HG02973 (cell line): ENCODE results near the gene PGBD1.
A peak's percentile ranks its signal among the peaks of the same experiment; 100 is the strongest.

Experiments used
- ATAC-seq: cut with Tn5 transposase; IDR thresholded peaks from one replicate; pipeline ENCODE4 v1.9.1; 2021; ENCODE audit warnings: moderate library complexity; ENCODE audit not compliant: unreplicated experiment

The PGBD1 gene

DNA sequence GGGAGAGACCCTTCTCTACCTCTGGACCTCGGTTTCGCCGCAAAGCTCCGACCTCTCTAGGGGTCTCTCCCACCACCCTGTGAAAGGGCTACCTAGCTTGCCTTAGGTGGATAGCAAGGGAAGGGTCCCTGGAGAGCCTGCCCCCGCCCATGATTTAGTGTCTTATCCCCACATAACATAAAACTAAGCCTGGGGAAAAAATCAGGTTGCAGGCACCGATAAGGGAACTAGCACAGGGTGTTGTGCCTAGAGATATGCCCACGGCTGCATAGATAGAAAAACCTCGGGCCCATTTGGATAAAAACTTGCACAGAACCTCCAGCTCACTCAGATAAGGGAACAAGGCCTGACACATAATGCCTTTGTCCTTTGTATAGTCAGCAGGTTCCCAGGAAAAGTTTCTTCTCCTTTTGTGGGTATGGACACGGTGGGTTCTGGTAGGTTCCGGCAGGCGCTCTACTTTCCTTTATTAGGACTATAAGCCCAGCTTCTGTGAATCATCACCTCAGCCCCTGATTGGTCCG is 53.7 kb downstream of the PGBD1 start:
- ATAC-seq = no peak

DNA sequence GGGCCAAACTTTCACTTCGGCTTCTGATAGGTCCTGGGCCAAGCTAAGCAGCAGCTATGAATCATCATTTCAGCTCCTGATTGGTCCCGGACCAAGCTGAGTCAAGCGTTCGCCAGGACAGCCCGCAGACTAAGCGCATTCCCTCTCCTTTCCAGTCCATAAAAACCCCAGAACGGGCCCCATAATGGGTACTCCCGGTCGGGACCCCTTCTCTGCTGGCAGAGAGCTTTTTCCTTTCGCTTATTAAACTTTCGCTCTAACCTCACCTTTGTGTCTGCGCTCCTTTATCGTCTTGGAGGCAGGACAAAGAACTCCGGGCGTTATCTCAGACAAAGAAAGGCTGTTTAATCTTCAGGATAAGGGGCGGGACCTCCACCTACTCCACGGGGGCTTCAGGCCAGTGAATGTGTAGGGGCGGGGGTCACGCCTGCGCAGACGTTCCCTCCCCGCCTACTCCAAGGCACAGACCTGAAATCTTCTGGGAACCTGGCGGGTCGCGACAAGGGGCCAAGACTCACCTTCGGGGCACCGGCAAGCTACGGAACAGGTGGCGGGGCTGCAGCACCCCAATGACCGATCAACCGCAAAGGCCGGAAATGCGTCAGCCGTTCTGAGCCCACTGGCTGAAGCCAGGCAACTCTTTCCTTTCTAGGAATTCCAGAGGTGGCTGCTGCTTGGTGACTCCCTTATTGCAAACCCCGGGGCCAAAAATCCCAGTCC is 54.4 kb downstream of the PGBD1 start, which contains the start of gene ZSCAN31:
ZSCAN31 (minus strand) TSS at position 585 of the 720 bp plus-strand sequence. CDS start 6,465 bp downstream, outside the sequence.
- peak; percentile 79 for ATAC-seq

DNA sequence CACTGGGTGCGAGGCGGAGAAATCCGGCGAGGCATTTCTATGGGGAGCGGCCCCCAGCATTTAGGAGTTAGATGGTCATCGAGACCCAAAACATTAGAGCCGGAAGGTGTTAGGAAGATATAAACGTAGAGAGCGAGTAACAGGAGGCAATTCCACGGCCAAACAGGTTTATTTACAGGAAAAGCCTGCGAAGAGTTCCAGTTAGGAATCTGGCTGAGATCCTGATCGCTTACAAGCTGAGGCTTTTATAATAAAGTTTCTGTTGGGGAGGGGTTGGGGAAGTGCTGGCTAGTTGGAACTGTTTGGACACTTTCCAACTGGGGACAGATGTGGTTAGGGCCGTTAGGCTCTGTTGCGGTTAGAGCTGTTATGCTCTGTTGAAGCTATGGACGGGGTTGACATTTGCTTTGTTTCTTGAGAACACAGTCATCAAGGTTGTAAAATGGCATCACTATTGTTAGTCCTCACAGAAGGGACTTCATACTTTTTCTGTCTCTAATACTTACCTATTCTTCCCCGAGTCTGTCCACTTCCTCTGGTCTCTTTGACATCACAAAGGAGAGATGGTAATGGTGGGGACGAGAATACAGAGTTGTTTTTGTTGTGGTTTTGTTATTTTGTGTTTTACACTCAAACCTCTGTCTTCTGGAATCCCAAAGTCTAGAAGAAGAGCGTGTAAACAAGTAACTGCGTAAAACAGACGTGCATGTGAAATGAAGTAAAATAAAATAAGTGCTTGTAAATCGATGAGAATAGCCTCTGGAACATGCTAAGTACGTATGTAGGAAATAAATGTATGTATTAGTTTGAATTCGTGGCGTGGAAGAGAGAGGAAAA is 55.1 kb downstream of the PGBD1 start:
- peak; percentile 31 for ATAC-seq

DNA sequence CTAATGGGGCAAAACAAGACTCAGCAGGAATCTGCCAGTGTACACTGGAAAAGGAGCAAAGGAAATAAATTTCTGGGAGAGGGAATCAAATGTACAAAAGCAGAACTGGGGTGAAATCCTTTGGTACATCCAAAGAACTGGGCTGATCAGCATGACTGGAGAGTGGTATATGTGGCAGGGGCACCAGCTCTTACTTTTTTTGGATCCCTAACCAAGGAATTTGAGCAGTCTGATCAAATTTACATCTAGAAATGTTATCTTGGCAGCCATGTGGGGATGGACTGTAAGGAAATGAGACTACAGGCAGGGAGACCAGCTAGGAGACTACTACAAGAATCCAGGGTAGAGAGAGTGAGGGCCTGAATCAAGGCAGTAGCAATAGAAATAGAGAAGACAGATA is 55.7 kb downstream of the PGBD1 start:
- ATAC-seq = no peak

DNA sequence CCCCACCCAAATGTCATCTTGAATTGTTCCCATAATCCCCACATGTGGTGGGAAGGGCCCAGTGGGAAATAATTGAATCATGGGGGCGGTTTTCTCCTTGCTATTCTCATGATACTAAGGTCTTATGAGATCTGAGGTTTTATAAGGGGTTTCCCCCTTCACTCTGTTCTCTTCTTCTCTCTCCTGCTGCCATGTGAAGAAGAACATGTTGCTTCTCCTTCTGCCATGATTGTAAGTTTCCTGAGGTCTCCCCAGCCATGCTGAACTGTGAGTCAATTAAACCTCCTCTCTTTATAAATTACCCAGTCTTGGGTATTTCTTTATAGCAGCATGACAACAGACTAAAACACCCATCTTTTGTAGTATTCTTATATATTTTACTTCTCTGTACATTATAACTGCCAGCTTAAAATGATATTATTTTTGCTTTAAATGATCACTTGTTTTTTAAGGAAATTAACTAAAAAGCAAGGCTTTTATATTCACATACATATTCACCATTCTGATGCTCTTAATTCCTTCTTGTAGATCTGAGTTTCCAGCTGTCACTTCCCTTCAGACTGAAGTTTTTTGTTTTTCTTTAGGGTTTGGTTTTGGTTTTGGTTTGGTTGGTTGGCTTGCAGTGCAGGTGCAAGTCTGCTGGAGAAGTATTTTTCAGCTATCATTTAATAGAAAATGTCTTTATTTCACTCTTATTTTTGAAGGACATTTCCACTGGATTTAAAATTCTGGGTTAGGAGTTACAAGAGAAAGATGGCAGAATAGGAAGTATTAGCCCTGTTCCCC is 59.1 kb downstream of the PGBD1 start:
- no peak for ATAC-seq

DNA sequence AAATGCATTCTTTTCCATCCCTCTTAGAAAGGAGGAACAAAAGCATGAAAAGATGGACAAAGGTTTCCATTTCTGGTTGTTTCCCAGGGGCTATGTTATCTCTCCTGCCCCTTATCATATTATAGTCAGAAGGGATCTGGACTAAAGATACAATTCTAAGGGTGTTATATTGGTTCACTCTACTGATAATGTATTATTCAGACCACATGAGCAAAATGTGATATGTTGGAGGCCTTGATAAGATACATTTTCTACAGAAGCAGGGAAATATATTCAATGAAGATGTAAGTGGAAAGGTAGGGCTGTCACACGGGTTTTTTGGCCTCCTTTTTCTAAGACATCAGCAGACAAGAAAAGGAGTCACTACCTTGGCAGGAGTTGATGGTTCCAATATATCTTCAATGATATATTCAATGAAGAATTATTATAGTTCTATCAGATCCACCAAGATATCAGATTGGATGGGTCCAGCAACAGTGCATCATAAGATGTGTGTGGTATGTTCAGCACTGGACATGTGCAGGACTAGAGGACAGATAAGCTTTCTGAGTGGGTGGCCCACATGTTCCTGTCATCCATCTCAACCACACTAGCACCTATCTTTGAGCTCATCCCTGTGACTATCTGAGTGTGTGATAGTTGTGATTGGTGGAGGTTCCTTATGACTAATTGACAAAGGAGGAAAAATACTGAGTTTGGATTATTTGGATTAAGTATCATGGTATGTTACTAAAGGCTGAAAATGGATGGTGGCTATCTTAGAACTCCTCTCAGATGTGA is 62.7 kb downstream of the PGBD1 start:
- no peak for ATAC-seq

DNA sequence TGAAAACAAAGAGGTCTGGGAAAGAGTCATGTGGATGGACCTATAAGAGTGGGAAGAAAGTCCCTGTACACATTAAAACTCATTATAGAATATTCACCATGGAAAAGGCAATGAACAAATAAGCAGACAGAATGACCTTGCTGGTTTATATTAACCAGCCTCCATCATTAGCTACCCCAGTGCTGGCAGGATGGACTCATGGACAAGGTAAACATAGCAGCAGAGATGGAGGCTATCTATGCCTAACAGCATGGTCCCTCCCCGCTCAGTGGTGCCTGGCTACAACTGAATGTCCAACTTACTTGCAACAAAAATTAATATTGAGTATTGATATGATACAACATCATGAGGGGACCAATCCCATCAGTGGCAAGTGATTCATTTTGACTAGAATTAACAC is 63.8 kb downstream of the PGBD1 start:
- no peak for ATAC-seq

DNA sequence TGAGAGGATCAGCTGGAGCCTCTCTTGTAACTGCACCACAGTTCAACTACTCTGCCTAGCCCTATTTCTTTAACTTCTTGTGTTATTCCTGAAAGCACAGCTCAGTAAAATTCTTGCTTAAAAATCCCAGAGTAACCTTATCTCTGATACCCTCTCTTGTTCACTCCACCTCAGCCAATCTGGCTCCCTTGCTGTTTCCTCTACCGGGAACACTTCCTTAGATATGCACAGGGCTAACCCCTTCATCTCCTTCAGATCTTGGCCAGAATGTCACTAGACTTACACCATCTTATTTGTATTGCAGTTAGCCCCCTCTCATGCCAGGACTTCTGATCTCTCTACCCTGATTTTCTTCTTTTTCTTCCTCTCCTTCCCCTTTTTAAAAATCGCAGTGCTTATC is 65.7 kb downstream of the PGBD1 start:
- ATAC-seq = no peak

DNA sequence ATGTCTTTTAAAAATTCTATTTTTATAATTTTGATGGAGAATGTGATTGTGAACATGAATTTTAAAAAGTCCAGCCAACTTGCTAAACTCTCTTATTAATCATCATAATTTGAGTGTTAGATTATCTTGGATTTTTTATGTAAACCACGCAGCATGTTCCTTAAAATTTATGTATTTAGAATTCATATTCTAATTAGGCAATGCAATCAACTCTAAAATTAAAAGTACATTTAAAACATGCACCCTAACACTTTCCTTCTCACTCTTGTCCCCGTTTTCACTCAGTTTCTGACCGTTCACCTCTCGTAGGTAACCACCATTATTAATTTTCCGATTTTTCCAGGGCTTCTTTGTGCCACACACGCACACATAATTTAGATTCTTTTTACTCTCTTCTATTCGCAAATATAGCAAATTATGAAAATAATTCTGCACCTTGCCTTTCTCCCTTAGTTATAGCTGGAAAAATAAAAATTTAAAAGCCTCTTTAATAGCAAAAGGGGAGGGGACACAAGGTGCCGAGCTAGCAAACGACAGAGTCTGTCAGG is 68.0 kb downstream of the PGBD1 start:
- ATAC-seq = no peak

DNA sequence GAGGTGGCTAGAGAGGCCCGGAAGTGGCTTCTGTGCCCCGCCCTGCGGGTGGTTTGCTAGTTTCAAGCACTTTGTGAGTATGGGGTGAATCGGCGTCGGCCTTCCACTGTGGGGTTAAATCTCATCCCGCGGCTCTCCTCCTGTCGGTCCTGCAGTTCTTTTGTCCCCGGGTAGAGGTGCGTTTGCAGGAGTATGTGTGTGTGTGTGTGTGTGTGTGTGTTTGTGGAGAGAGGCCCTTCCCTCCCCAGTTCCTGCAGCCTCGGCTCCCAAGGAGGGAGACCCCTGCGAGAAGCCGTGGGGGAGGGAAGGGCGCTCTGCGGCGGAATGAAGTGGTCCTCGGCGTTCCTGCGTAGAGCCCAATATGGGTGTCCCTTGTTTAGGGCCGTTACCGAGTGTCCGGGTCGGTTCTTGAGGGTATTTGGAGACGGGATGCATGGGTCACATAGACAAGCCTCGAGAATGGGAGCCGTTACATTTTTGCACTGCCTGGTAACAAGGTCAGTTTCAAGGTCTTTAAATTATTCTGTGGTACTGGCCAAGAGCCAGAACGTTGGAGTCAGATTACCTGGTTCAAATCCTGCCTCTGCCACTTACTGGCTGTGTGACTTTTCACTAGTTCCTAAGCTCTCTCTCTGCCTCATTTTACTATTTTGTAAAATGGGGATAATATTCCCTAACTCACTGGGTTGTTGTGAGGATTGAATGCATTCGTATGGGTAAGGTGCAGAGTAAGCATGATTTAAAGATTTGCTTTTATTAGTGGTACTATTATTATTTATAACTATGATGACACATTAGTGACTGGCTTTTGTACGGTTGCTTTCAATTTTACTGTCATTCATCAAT is 68.7 kb downstream of the PGBD1 start, which contains the start of gene ZKSCAN3:
ZKSCAN3 (plus strand) TSS at position 56 of the 846 bp plus-strand sequence. CDS start 9,640 bp downstream, outside the sequence.
- ATAC-seq = peak; percentile 97

DNA sequence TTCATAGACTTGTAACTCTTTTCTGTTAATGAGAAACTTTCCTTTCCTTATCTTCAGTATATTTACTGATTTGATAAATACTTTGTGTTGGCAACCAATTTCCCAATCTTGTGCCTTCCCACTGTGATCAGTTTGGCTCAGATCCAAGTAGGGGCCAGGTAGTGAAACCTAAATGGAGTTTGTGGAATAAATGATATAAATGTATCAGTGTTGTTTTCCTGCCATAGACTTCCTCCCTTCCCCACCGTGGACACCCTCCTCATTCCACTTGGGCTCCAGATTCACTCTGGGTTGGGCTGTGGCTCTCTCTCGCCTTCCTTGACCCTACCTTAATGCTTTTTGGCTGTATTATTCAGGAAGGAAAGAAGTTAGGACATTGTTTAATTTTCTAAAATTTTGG is 69.7 kb downstream of the PGBD1 start:
- ATAC-seq = no peak

DNA sequence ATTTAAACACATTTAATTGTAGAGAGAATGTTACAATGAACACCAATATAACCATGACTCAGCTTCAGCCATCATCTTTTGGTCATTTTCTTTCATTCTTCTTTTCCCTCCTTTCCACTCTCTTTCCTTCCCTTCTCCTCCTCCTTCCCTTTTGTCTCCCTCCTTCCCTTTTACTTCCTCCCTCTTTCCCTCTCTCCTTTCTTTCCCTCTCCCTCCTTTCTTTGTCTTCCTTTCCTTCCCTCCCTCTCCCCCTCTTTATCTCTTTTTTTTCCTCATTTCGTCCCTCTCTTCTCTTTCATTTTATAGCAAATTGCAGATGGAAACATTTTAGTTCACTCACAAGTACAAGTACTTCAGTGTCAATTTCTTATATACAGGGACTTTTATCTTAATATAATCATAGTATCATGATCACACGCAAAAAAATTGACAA is 70.1 kb downstream of the PGBD1 start:
- no peak for ATAC-seq
